Activated CD8-positive, alpha-beta memory T cell treated with anti-CD3 and anti-CD28 coated beads for 48 hours (primary cell): Measurements from ENCODE around the gene SGSH.

Source experiments
- DNase-seq, 3 experiments: peaks; one replicate each; pipeline ENCODE4 v3.0.0-alpha.2; 2020; ENCODE audit warnings: low read depth in 2 of 3, low spot score in 2 of 3

The SGSH gene

DNA sequence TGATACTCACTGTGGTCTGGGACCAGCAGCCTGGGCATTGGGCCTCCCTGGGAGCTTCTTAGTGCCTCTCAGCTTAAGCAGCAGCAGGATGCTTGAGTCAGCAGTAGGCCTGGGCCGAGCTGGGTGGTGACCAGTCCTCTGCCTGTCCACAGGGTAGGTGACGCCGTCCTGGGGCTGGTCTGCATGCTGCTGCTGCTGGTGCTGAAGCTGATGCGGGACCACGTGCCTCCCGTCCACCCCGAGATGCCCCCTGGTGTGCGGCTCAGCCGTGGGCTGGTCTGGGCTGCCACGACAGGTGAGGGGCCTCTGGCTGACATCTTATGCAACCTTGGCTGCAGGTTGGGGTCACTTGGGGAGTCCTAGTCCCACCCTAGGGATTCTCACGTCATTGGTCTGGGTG, 7.5 kb upstream of the SGSH start:
- DNase-seq: no peak

DNA sequence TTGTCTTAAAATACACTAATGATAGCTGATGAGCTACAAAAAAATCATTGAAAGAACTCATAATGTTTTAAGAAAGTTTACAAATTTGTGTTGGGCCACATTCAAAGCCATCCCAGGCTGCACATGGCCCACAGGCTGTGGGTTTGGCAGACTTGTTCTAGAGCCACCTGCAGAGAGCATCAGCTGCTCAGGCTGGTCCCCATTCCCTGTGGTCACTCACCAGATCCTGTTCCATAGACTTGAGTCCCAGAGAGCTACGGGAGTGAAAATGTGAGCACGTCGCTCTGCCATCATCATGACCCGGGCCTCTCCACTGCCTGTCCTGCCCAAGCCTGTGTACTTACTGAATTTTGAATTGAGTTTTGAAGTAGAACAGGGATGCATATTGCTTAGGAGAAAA, 7.0 kb upstream of the SGSH start:
- no peak for DNase-seq

- DNase-seq: no peak
Measured at GRCh38 chr17:80225230-80225629, 5.1 kb upstream of the SGSH start.

GRCh38 chr17:80224683-80225082, 4.5 kb upstream of the SGSH start:
- DNase-seq: no peak

DNA sequence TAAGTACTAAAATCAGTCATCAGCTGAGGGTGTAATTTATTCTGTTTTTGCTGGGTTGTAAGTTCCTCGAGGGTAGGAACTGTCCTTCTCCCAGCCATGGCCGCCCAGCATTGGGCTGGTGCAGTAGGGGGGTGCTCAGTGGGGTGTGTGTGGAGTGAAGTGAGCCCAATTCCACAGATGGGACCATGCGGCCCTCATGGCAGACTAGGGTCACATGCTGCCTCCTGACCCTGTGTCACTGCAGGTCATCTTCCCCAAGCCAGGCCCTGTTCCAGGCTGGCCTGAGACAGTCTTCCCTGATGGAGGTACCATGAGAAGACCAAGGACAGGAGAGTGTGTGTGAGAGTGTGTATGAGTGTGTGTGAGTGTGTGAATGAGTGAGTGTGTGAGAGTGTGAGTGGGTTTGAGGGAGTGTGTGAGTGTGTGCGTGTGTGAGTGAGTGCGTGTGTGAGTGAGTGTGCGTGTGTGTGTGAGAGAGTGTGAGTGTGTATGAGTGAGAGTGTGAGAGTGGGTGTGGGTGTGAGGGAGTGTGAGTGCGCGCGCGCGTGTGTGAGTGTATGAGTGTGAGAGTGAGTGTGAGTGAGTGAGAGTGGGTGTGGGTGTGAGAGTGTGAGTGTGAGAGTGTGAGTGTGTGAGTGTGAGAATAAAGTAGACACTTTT, 3.8 kb upstream of the SGSH start:
- no peak for DNase-seq

DNA sequence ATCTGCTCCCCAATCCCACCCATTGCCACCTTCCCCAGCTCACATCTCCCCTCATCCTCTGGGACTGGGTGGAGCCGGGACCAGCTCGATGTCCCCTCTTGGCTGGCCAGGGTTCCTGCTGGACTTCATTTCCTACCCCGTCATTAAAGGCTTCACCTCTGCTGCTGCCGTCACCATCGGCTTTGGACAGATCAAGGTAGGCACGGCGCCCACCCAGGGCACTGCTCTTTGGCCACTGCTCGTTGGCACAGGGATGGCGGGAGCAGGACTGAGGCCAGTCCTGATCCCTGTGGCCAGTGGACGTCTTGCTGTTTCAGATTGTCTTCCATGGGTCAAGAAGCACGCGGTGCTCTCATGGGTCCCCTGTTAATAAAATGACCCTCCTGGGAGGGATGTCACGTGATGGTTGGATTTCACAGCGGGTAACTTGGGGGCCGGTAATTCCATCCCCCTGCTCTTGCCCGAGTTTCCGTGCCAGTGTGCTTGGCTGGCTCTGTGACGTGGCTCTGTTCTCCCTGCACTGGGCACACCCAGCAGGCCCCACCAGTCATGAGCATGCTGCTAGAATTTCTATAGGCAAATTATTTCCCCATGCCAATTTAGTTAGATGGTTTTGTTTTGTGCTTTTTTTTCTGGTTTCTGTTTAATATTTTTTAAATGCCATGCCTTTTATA, 3.1 kb upstream of the SGSH start:
- no peak for DNase-seq

GRCh38 chr17:80222376-80223141, 2.4 kb upstream of the SGSH start:
- no peak for DNase-seq

DNA sequence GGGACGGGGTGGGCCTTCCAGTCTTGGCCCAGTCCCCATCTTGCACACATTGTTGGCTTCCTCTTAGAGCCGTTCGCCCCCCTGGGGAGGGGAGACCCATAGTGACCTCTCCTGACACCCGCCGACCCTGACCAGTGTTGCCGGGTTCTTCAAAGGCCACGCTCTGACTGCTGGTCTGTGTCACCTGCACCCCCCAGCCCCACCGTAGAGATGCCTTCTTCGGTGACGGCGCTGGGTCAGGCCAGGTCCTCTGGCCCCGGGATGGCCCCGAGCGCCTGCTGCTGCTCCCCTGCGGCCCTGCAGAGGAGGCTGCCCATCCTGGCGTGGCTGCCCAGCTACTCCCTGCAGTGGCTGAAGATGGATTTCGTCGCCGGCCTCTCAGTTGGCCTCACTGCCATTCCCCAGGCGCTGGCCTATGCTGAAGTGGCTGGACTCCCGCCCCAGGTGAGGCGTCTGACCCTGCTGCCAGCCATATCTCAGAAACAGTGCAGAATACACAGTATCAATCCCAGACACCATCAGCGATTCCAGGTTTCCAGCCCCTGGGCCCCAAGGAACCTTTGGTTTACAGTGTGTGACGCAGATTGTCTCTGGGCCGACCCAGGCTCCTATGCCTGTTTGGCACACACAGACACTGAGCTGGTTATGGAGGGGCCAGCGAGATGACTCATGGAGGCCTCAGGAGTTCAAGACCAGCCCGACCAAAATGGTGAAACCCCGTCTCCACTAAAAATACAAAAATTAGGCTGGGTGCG, 1.4 kb upstream of the SGSH start:
- DNase-seq: no peak

GRCh38 chr17:80220736-80221215, 643 bp upstream of the SGSH start:
- no peak for DNase-seq

GRCh38 chr17:80219763-80220053, 425 bp downstream of the SGSH start:
- no peak for DNase-seq

- peak; percentile 79 to 95 (median 92) for DNase-seq
Measured at GRCh38 chr17:80219013-80219762, 945 bp downstream of the SGSH start.

DNA sequence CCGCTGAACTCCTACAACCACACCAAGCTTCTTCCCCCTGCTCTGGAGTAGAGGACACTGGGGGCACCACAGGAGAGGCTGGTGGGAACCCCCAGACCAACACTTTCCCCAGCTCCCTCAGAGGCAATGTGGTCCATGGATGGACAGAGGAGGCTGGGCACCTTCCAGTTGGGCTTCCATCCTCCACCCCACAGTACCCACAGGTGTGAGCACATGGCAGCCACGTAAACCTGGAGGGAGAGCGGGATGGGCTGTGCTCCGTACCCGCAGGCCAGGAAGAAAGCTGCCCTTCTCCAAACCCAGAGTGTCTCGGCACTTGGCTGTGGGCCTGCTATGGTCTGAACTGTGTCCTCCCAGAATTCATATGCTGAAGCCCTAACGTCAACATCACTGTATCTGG, 1.7 kb downstream of the SGSH start:
- DNase-seq: no peak

DNA sequence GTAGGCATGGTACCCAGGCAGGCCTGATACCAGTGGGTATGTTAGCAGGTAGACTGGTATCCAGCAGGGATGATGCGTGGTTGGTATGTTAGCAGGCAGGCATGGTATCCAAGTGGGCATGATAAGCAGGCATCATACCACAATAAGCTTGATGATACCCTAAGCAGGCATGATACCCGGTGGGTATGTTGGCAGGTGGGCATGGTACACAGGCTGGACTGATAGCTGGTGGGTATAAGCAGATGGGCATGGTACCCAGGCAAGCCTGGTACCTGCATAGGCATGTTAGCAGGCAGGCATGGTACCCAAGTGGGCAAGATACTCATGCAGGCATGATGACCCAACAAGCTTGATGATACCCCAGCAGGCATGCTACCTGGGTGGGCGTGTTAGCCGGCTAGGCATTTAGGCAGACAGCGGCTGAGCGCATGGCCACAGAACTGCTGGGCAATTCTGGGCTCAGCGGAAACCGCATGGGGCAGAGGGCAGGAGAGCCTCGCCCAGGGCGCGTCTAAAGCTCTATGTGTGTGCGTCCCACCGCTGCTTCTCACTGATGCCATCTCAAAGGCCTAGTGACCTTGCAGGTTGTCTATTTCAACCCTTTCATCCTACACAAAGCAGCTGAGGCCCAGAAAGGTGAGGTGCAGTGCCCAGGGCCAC, 2.3 kb downstream of the SGSH start:
- no peak for DNase-seq

GRCh38 chr17:80216473-80217456, 3.4 kb downstream of the SGSH start:
- no peak for DNase-seq

GRCh38 chr17:80214878-80215210, 5.3 kb downstream of the SGSH start:
- DNase-seq: no peak

GRCh38 chr17:80214012-80214877, 5.9 kb downstream of the SGSH start:
- DNase-seq: no peak

DNA sequence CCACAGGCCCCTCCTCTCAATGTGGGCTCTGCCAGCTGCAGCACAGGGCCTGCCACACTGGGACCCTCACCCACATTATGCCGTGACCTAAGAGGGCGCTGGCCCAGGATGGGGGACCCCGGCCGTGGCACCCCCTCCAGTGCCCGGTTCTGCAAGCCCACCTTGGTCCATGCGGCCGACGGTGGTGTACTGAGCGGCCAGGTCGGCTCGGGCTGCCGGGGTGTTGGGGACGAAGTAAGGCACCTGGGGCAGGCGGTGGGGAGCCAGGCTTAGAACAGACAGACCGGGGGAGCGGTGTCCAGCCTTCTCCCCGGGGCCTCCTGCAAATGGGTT, 6.5 kb downstream of the SGSH start:
- DNase-seq: no peak

DNA sequence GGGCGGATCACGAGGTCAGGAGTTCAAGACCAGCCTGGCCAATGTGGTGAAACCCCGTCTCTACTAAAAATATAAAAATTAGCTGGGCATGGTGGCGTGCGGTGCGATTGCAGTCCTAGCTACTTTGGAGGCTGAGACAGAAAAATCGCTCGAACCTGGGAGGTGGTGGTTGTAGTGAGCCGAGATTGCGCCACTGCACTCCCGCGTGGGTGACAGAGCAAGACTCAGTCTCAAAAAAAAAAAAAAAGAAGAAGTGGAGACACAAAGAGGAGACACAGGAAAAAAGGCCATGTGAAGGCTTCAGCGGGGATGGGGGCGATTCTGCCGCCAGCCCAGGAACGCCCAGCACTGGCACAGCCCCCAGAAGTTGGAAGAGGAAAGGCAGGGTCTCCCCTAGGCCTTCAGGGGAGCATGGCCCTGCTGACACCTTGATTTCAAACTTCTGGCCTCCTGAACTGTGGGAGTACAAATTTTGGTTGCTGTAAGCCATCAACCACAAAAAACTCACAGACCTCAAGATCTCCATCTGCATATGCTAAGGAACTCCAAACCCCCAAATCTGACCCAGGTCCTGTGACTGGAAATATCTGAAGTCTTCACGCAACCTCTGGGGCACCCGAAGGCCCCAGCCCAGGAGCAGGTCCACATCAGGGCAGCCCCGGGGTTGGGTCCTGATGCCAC, 7.0 kb downstream of the SGSH start:
- DNase-seq: no peak
